H1 (cell line): Measurements from ENCODE around the gene FAM50A. TPM values are rescaled to one million over a fixed set of nuclear protein-coding genes. Genes with fewer than 3 reads are reported as not detected.

Experiments used
- CTCF ChIA-PET: fragments of 300-600 bp; sonication (Branson Sonifier 250); formaldehyde crosslinking; loops from one replicate; lab custom pipeline; 2021; ENCODE audit not compliant: partially characterized antibody; lab: Charles Lee
- POLR2A ChIA-PET: fragments of 300-600 bp; sonication (Branson Sonifier 250); formaldehyde crosslinking; loops from one replicate; lab custom pipeline; 2021; ENCODE audit warnings: inconsistent platforms; ENCODE audit not compliant: partially characterized antibody; lab: Charles Lee
- DNase-seq, 2 experiments: peaks; one replicate each; pipeline versions ENCODE4 v3.0.0 to v3.0.0-alpha.2; 2010 to 2022; ENCODE audit warnings: low spot score in 2 of 2, low read depth in 1 of 2, mixed read lengths in 1 of 2
- FAIRE-seq: peaks from 2 replicates; lab custom pipeline; 2011; peaks lifted over from hg19 to GRCh38; lab: Jason Lieb, UNC
- H2AFZ ChIP-seq: 2 replicates; pipeline ENCODE4 v1.8.1; 2012; ENCODE audit warnings: low read length, inconsistent platforms
- H2AK5ac ChIP-seq: 2 replicates; pipeline ENCODE4 v1.6.1; 2013; ENCODE audit warnings: low read depth, low read length
- H2BK120ac ChIP-seq: replicated peaks from 2 replicates; pipeline ENCODE3; 2013; ENCODE audit warnings: low read depth, low read length, inconsistent platforms
- H2BK12ac ChIP-seq: 2 replicates; pipeline ENCODE4 v1.6.1; 2013; ENCODE audit warnings: low read depth, low read length
- H2BK15ac ChIP-seq: 2 replicates; pipeline ENCODE4 v1.6.1; 2013; ENCODE audit warnings: low read length
- H2BK20ac ChIP-seq: 2 replicates; pipeline ENCODE4 v1.6.1; 2013; ENCODE audit warnings: low read length
- H2BK5ac ChIP-seq: 2 replicates; pipeline ENCODE4 v1.6.1; 2013; ENCODE audit warnings: low read depth, low read length
- H3K14ac ChIP-seq: 2 replicates; pipeline ENCODE4 v1.6.1; 2013; ENCODE audit warnings: inconsistent platforms; ENCODE audit not compliant: insufficient read length
- H3K18ac ChIP-seq: 2 replicates; pipeline ENCODE4 v1.6.1; 2013; ENCODE audit warnings: low read length; ENCODE audit errors: extremely low read depth
- H3K23ac ChIP-seq: 2 replicates; pipeline ENCODE4 v1.6.1; 2013; ENCODE audit warnings: inconsistent platforms; ENCODE audit not compliant: insufficient read length
- H3K23me2 ChIP-seq: 2 replicates; pipeline ENCODE4 v1.6.1; 2013; ENCODE audit warnings: low read depth, low read length
- H3K27ac ChIP-seq: 2 replicates; pipeline ENCODE4 v1.6.1; 2011; ENCODE audit warnings: low read depth, low read length, inconsistent platforms
- H3K27me3 ChIP-seq, 4 experiments: replicated peaks in 1 of 4; 1 replicate in 1 of 4; 2 replicates in 3 of 4; pipeline versions ENCODE4 v1.6.1 to v1.8.1; 2011 to 2013; ENCODE audit warnings: low read length in 3 of 4, mild to moderate bottlenecking in 3 of 4, inconsistent platforms in 2 of 4, mixed read lengths in 2 of 4, moderate library complexity in 1 of 4; ENCODE audit not compliant: control insufficient read depth in 3 of 4, insufficient read depth in 3 of 4; ENCODE audit errors: extremely low read depth in 1 of 4
- H3K36me3 ChIP-seq, 4 experiments: 2 replicates each; pipeline versions ENCODE4 v1.6.1 to v1.8.1; 2011 to 2013; ENCODE audit warnings: mild to moderate bottlenecking in 4 of 4, low read length in 3 of 4, moderate library complexity in 2 of 4, control low read depth in 1 of 4, inconsistent platforms in 1 of 4; ENCODE audit not compliant: insufficient read depth in 4 of 4, control insufficient read depth in 2 of 4
- H3K4ac ChIP-seq: replicated peaks from 2 replicates; pipeline ENCODE3; 2013; ENCODE audit warnings: low read length, low read depth, mixed read lengths, inconsistent platforms; ENCODE audit not compliant: insufficient read length
- H3K4me1 ChIP-seq, 4 experiments: replicated peaks in 1 of 4; 1 replicate in 1 of 4; 2 replicates in 3 of 4; pipeline versions ENCODE4 v1.6.1 to v1.8.1; 2011 to 2013; ENCODE audit warnings: low read length in 3 of 4, inconsistent platforms in 2 of 4, mixed read lengths in 1 of 4; ENCODE audit not compliant: insufficient read depth in 4 of 4, control insufficient read depth in 3 of 4
- H3K4me2 ChIP-seq, 2 experiments: 2 replicates each; pipeline versions ENCODE4 v1.6.1 to v1.8.1; 2011 to 2013; ENCODE audit warnings: low read depth in 2 of 2, low read length in 2 of 2, control low read depth in 1 of 2, inconsistent platforms in 1 of 2, mild to moderate bottlenecking in 1 of 2; ENCODE audit not compliant: insufficient read depth in 1 of 2
- H3K4me3 ChIP-seq, 4 experiments: fragments of 200-600, 300-600 bp in 1 of 4; sonication (generic), shearing (Covaris generic), sonication (Bioruptor Twin) in 1 of 4; 2 replicates each; pipeline versions ENCODE4 v1.5.1 to v1.8.1; 2011 to 2016; ENCODE audit warnings: low read length in 4 of 4, low read depth in 3 of 4, control low read depth in 2 of 4, inconsistent platforms in 2 of 4, mild to moderate bottlenecking in 2 of 4, mixed read lengths in 1 of 4, moderate library complexity in 1 of 4; ENCODE audit not compliant: insufficient read depth in 2 of 4; ENCODE audit errors: extremely low read depth in 1 of 4
- H3K56ac ChIP-seq: replicated peaks from 2 replicates; pipeline ENCODE3; 2013; ENCODE audit warnings: low read depth, mild to moderate bottlenecking, mixed read lengths, low read length, inconsistent platforms; ENCODE audit not compliant: insufficient read length
- H3K79me1 ChIP-seq: 2 replicates; pipeline ENCODE4 v1.6.1; 2013; ENCODE audit warnings: low read depth, low read length, control low read depth
- H3K79me2 ChIP-seq, 2 experiments: 2 replicates each; pipeline versions ENCODE4 v1.6.1 to v1.8.1; 2012 to 2013; ENCODE audit warnings: low read length in 2 of 2, mild to moderate bottlenecking in 2 of 2, inconsistent platforms in 1 of 2; ENCODE audit not compliant: insufficient read depth in 2 of 2, control insufficient read depth in 1 of 2
- H3K9ac ChIP-seq, 4 experiments: replicated peaks in 1 of 4; 1 replicate in 1 of 4; 2 replicates in 3 of 4; pipeline versions ENCODE4 v1.6.1 to v1.8.1; 2011 to 2013; ENCODE audit warnings: low read depth in 3 of 4, low read length in 3 of 4, control low read depth in 2 of 4, mild to moderate bottlenecking in 2 of 4, moderate library complexity in 2 of 4, inconsistent platforms in 1 of 4; ENCODE audit errors: extremely low read depth in 1 of 4
- H3K9me3 ChIP-seq, 2 experiments: 2 replicates each; pipeline versions ENCODE4 v1.6.1 to v1.8.1; 2012 to 2013; ENCODE audit warnings: mild to moderate bottlenecking in 2 of 2, moderate library complexity in 2 of 2, control low read depth in 1 of 2, inconsistent platforms in 1 of 2, low read depth in 1 of 2, low read length in 1 of 2, mixed read lengths in 1 of 2; ENCODE audit not compliant: insufficient read depth in 2 of 2
- H4K20me1 ChIP-seq, 2 experiments: replicated peaks in 1 of 2; 2 replicates each; pipeline versions ENCODE3 to v1.8.1; 2011 to 2013; ENCODE audit warnings: inconsistent platforms in 2 of 2, low read length in 2 of 2, mild to moderate bottlenecking in 1 of 2; ENCODE audit not compliant: insufficient read depth in 2 of 2, control insufficient read depth in 1 of 2
- H4K5ac ChIP-seq: 2 replicates; pipeline ENCODE4 v1.6.1; 2013; ENCODE audit warnings: low read length, low read depth, mixed read lengths, inconsistent platforms; ENCODE audit not compliant: insufficient read length
- H4K8ac ChIP-seq: 2 replicates; pipeline ENCODE4 v1.8.0; 2013; ENCODE audit warnings: mild to moderate bottlenecking, moderate library complexity, low read length, inconsistent platforms; ENCODE audit not compliant: insufficient read depth; ENCODE audit errors: extremely low read depth
- H4K91ac ChIP-seq: replicated peaks from 2 replicates; pipeline ENCODE3; 2013; ENCODE audit warnings: low read length, mixed read lengths, inconsistent platforms; ENCODE audit not compliant: insufficient read length
- CHD2 ChIP-seq: IDR thresholded peaks from 2 replicates; pipeline ENCODE4 v1.6.1; 2012; ENCODE audit warnings: low read length, improper control_type of control experiment
- GTF2F1 ChIP-seq: IDR thresholded peaks from 2 replicates; pipeline ENCODE4 v1.6.1; 2012; ENCODE audit warnings: low read depth, low read length, improper control_type of control experiment, borderline replicate concordance
- JUND ChIP-seq: IDR thresholded peaks from 2 replicates; pipeline ENCODE4 v1.6.1; 2011; ENCODE audit warnings: mild to moderate bottlenecking, improper control_type of control experiment, low read length
- KDM4A ChIP-seq: IDR thresholded peaks from one replicate; pipeline ENCODE4 v1.7.1; 2012; ENCODE audit warnings: low read depth, mild to moderate bottlenecking, moderate library complexity, low read length, inconsistent platforms; ENCODE audit not compliant: severe bottlenecking
- KDM5A ChIP-seq: fragments of 200-600 bp; IDR thresholded peaks from 2 replicates; pipeline ENCODE4 v1.7.1; 2012; ENCODE audit warnings: mild to moderate bottlenecking, low read length, inconsistent platforms, mixed read lengths
- MAX ChIP-seq: IDR thresholded peaks from 2 replicates; pipeline ENCODE4 v1.6.1; 2012; ENCODE audit warnings: inconsistent platforms
- POU5F1 ChIP-seq: IDR thresholded peaks from 2 replicates; pipeline ENCODE4 v1.6.1; 2011; ENCODE audit warnings: low read depth, mild to moderate bottlenecking, low read length, moderate library complexity
- RXRA ChIP-seq: IDR thresholded peaks from 2 replicates; pipeline ENCODE4 v1.6.1; 2011; ENCODE audit warnings: low read depth, mild to moderate bottlenecking, low read length, moderate library complexity; ENCODE audit not compliant: insufficient read depth
- SP1 ChIP-seq: IDR thresholded peaks from 2 replicates; pipeline ENCODE4 v1.6.1; 2011; ENCODE audit warnings: low read depth, low read length
- TEAD4 ChIP-seq: IDR thresholded peaks from 2 replicates; pipeline ENCODE4 v1.6.1; 2012; ENCODE audit warnings: low read depth, low read length, inconsistent platforms, mixed read lengths
- YY1 ChIP-seq: IDR thresholded peaks from 2 replicates; pipeline ENCODE4 v1.6.1; 2011; ENCODE audit warnings: low read depth, mild to moderate bottlenecking, low read length
- WGBS, 2 experiments: shearing (Covaris generic) in 1 of 2; methylation state at CpG; one replicate each; pipeline versions ENCODE4 v1.1.6 to v1.1.7; 2013 to 2015; ENCODE audit warnings: low lambda C conversion rate in 2 of 2, mixed read lengths in 2 of 2, inconsistent platforms in 1 of 2, low coverage in 1 of 2, missing lambda C conversion rate in 1 of 2; ENCODE audit not compliant: insufficient replicate concordance in 2 of 2, insufficient coverage in 1 of 2, insufficient read length in 1 of 2; ENCODE audit errors: extremely low coverage in 1 of 2, missing lambda C conversion rate in 1 of 2; 5-methylcytosine and 5-hydroxymethylcytosine counted together
- polyA plus RNA-seq, 7 experiments: library from polyadenylated mRNA; depleted of rRNA in 3 of 7; stranded (reverse) in 5 of 7; unstranded in 2 of 7; fragments of >200 nt in 5 of 7; fragments of 200-250 nt in 2 of 7; gene quantifications; 1 replicate in 5 of 7; 2 replicates in 1 of 7; 4 replicates in 1 of 7; pipeline versions ENCODE4 v1.2.1 to v1.2.3, GENCODE V29; 2011 to 2013; ENCODE audit warnings: missing spikeins in 2 of 7, mixed read lengths in 2 of 7
- total RNA-seq: library from RNA; stranded (reverse); fragmentation: NEBNext Ultra II Directional; extraction: Animal tissue kit (Norgen Biotek cat#: 25700); gene quantifications from 2 replicates; pipeline ENCODE4 v1.2.1, GENCODE V29; 2021

FAM50A gene
- total and polyA plus RNA-seq, 2 of the 8 experiments (the other 6 are each of a cell fraction or from before 2014, with no cell fraction given): 30.7 to 48.7 TPM

DNA sequence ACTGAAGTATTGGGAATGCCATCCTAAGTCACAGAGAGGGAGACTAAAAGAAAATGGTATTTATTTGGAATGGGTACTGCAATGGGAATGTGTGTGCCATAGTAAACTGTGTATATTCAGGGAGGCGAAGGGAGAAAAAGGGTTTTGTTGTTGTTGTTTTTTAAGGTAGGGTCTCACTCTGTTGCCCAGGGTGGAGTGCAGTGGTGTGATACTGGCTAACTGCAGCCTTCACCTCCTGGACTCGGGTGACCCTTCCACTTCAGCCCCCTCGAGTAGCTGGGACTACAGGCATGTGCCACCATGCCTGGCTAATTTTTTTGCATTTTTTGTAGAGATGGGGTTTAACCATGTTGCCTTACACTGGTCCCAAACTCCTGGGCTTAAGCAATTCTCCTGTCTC lies 50.8 kb downstream of the FAM50A start:
- Histone ChIP-seq H2AFZ (no peak overlapping the region), H3K27ac (no peak overlapping the region), H3K9me3 (no peaks in the 10 kb centered on the region), H4K8ac (no peak overlapping the region), H3K4me2 (no peak overlapping the region), H3K4me3 (no peak overlapping the region), H3K36me3 (no peaks in the 10 kb centered on the region), H2BK15ac (no peak overlapping the region), H3K14ac (no peak overlapping the region), H3K79me1 (no peaks in the 10 kb centered on the region), H3K79me2 (no peaks in the 10 kb centered on the region), H3K27me3 (no peaks in the 10 kb centered on the region), H4K5ac (no peak overlapping the region), H4K91ac (no peak overlapping the region), H3K4me1 (peaks cover 0 to 4% (median 3%) of the 10 kb centered on the region in 4 experiments; a peak in 4 of 7 replicates), H2BK5ac (no peak overlapping the region), H4K20me1 (no peaks in the 10 kb centered on the region), H2BK120ac (no peak overlapping the region), H3K18ac (no peak overlapping the region), H2BK12ac (no peak overlapping the region), H3K9ac (no peak overlapping the region), H2AK5ac (no peak overlapping the region), H3K23ac (no peak overlapping the region), H2BK20ac (no peak overlapping the region), H3K23me2 (no peaks in the 10 kb centered on the region), H3K56ac (no peak overlapping the region), H3K4ac (no peak overlapping the region)
- 100% methylated on average over 1 of the region's 3 CpGs; no CpG with 5 or more reads in 1 of the 2 experiments for WGBS, 2 experiments
- ChIA-PET CTCF (no interaction called here), POLR2A (no interaction called here)
- no peak for FAIRE-seq
- no peak for TF ChIP-seq GTF2F1
- no peak for TF ChIP-seq KDM4A
- no peak for TF ChIP-seq KDM5A
- no peak for TF ChIP-seq CHD2
- TF ChIP-seq RXRA: no peak
- TF ChIP-seq MAX: no peak
- TF ChIP-seq SP1: no peak
- no peak for TF ChIP-seq JUND
- no peak for TF ChIP-seq POU5F1
- TF ChIP-seq TEAD4: no peak
- no peak for TF ChIP-seq YY1
- TF ChIP-seq, all 59 proteins: peak for 0
- DNase-seq: no peak
